ENCODE results near the gene GABRG3. TPM values are rescaled to one million over a fixed set of nuclear protein-coding genes. Genes with fewer than 3 reads are reported as not detected.

The GABRG3 gene
- total and polyA plus RNA-seq, 2 experiments from 2014 or later = 0.10 to 1.4 TPM

GRCh38 chr15:26971271-26972018, 464 bp downstream of the GABRG3 start:
- H3K27me3 ChIP-seq (ENCODE audit: insufficient read depth) = peaks cover 65% of the 10 kb centered on the region
- 0 out of 2 replicates have a peak, but pooled peaks cover 4% of the 10 kb centered on the region for H4K20me1 ChIP-seq (replicated peaks; ENCODE audit: insufficient read depth)
- DNase-seq (ENCODE audit: low spot score) (peak; percentile 63), ATAC-seq (peak; percentile 51)
- Mint-ChIP-seq H3K4me3 (peak overlapping the region; percentile 70), H3K9me3 (0 out of 3 replicates have a peak, but pooled peaks cover 3% of the 10 kb centered on the region), H3K36me3 (ENCODE audit: low read depth) (no peaks in the 10 kb centered on the region; the same call in 2 of the 3 replicates), H3K4me1 (peaks cover 15% of the 10 kb centered on the region), H3K27me3 (ENCODE audit: insufficient read depth, low read depth, poor library complexity) (peaks cover 57% of the 10 kb centered on the region), H3K27ac (no peak overlapping the region)
- H3K4me1 ChIP-seq (ENCODE audit: insufficient read depth) = peaks cover 11% of the 10 kb centered on the region; the same call in 1 of the 2 replicates
- 0 out of 2 replicates have a peak, but pooled peaks cover 2% of the 10 kb centered on the region for H3F3A ChIP-seq (replicated peaks; ENCODE audit: low read depth)
- no peaks in the 10 kb centered on the region for H3K9me2 ChIP-seq (ENCODE audit: insufficient read depth)
- no peaks in the 10 kb centered on the region for H3K79me2 ChIP-seq (replicated peaks; ENCODE audit: insufficient read depth)
- TF ChIP-seq ZNF331 (CRISPR knock-in tag; IDR thresholded peaks at IDR 0.05; ENCODE audit: low read depth) = no peak
- no peak for TF ChIP-seq STAT1 (IDR thresholded peaks at IDR 0.05; ENCODE audit: unreplicated experiment)
- TF ChIP-seq ZNF114 (CRISPR knock-in tag; IDR thresholded peaks at IDR 0.05) = no peak
- no peak for TF ChIP-seq POLR2AphosphoS5 (IDR thresholded peaks at IDR 0.05; ENCODE audit: low read depth)
- peak in 1 of 2 experiments; percentile 26; a peak in 1 of 4 replicates for TF ChIP-seq CTCF (conservative IDR thresholded peaks at IDR 0.05; ENCODE audit: low read depth in 2 of 2)
- TF ChIP-seq EZH2 (IDR thresholded peaks at IDR 0.05; ENCODE audit: low read depth, unreplicated experiment) = peak; percentile 63
- no peaks in the 10 kb centered on the region for H3K36me3 ChIP-seq (ENCODE audit: insufficient read depth)
- peak overlapping the region; percentile 78 for H3K4me3 ChIP-seq
- peak overlapping the region; percentile 94 for H3K4me2 ChIP-seq
- peak overlapping the region; percentile 95 for H2AFZ ChIP-seq
- H3K27ac ChIP-seq (ENCODE audit: low read depth) = no peak overlapping the region

- 0 out of 3 replicates have a peak overlapping the region, but pooled peaks have one; percentile 70 for H3K4me3 Mint-ChIP-seq
- peaks cover 50% of the 10 kb centered on the region for H3K27me3 Mint-ChIP-seq (ENCODE audit: insufficient read depth, low read depth, poor library complexity)
- H3K4me1 Mint-ChIP-seq = peaks cover 15% of the 10 kb centered on the region
- 0 out of 3 replicates have a peak, but pooled peaks cover 3% of the 10 kb centered on the region for H3K9me3 Mint-ChIP-seq
- Histone ChIP-seq H3K27ac (ENCODE audit: low read depth) (no peak overlapping the region), H3K36me3 (ENCODE audit: insufficient read depth) (no peaks in the 10 kb centered on the region), H3K79me2 (replicated peaks; ENCODE audit: insufficient read depth) (no peaks in the 10 kb centered on the region), H4K20me1 (replicated peaks; ENCODE audit: insufficient read depth) (0 out of 2 replicates have a peak, but pooled peaks cover 4% of the 10 kb centered on the region), H3K4me3 (no peak overlapping the region; the same call in 1 of the 2 replicates), H3K27me3 (ENCODE audit: insufficient read depth) (peaks cover 53% of the 10 kb centered on the region), H3K4me2 (no peak overlapping the region), H3K9me2 (ENCODE audit: insufficient read depth) (no peaks in the 10 kb centered on the region), H3K4me1 (ENCODE audit: insufficient read depth) (peaks cover 11% of the 10 kb centered on the region; the same call in 1 of the 2 replicates), H3F3A (replicated peaks; ENCODE audit: low read depth) (0 out of 2 replicates have a peak, but pooled peaks cover 2% of the 10 kb centered on the region), H2AFZ (no peak overlapping the region)
- no peaks in the 10 kb centered on the region; the same call in 2 of the 3 replicates for H3K36me3 Mint-ChIP-seq (ENCODE audit: low read depth)
- no peak for TF ChIP-seq EZH2 (IDR thresholded peaks at IDR 0.05; ENCODE audit: low read depth, unreplicated experiment)
- ATAC-seq = no peak
- H3K27ac Mint-ChIP-seq = no peak overlapping the region
- no peak for DNase-seq (ENCODE audit: low spot score)
These were observed 1.7 kb downstream of the GABRG3 start for GRCh38 chr15:26972636-26973035.

Data from GM23338 (cell line).